ENCODE measurements around the gene DMD. TPM values are rescaled to one million over a fixed set of nuclear protein-coding genes. Genes with fewer than 3 reads are reported as not detected.

The DMD gene
- total and polyA plus RNA-seq, 2 experiments from 2014 or later: 1.5 to 2.0 TPM

- no peak for TF ChIP-seq EZH2phosphoT487 (IDR thresholded peaks at IDR 0.05; ENCODE audit: insufficient read depth, low read depth)
- TF ChIP-seq EZH2 (IDR thresholded peaks at IDR 0.05; ENCODE audit: insufficient read depth, poor library complexity, severe bottlenecking): no peak
- Histone ChIP-seq H3K27ac (no peak within 1 kb of the TSS), H3F3A (ENCODE audit: insufficient read depth) (no peaks in the 10 kb centered on the region), H3K79me2 (ENCODE audit: insufficient read depth) (no peaks in the 10 kb centered on the region), H2AFZ (no peak within 1 kb of the TSS), H3K27me3 (replicated peaks; ENCODE audit: insufficient read depth) (no peaks in the 10 kb centered on the region), H3K9me2 (ENCODE audit: insufficient read depth) (no peaks in the 10 kb centered on the region), H3K36me3 (ENCODE audit: low read depth) (no peaks in the 10 kb centered on the region), H3K4me3 (no peak within 1 kb of the TSS), H3K9ac (no peak within 1 kb of the TSS), H4K20me1 (ENCODE audit: insufficient read depth) (no peaks in the 10 kb centered on the region), H3K4me1 (ENCODE audit: insufficient read depth) (no peaks in the 10 kb centered on the region), H3K4me2 (ENCODE audit: unreplicated experiment) (no peak within 1 kb of the TSS), H3K9me3 (ENCODE audit: low read depth) (no peaks in the 10 kb centered on the region)
- 69 to 85% methylated on average over 11 to 33 of the region's 33 CpGs for WGBS, 2 experiments (ENCODE audit: low coverage in 1 of 2, low lambda C conversion rate in 2 of 2, missing lambda C conversion rate in 2 of 2)
- in situ Hi-C loops (cut with MboI): no loop called here
- DNase-seq: no peak
Observed at GRCh38 chrX:31071725-31072124, 2139.6 kb downstream of the DMD start, which contains the start of gene FTHL17. Gene FTHL17 (minus strand): TSS chrX:31072041. CDS start chrX:31071953, 88 bp downstream.

- no peaks in the 10 kb centered on the region for H4K20me1 ChIP-seq (ENCODE audit: insufficient read depth)
- no peaks in the 10 kb centered on the region for H3K27me3 ChIP-seq (replicated peaks; ENCODE audit: insufficient read depth)
- H3K36me3 ChIP-seq (ENCODE audit: low read depth): no peaks in the 10 kb centered on the region
- in situ Hi-C loops (cut with MboI): no loop called here
- no peak overlapping the region for H3K4me2 ChIP-seq (ENCODE audit: unreplicated experiment)
- WGBS, 2 experiments (ENCODE audit: low coverage in 1 of 2, low lambda C conversion rate in 2 of 2, missing lambda C conversion rate in 2 of 2): 67 to 70% methylated on average over 16 to 18 of the region's 18 CpGs
- H3F3A ChIP-seq (ENCODE audit: insufficient read depth): no peaks in the 10 kb centered on the region
- no peak overlapping the region for H3K9ac ChIP-seq
- H3K4me3 ChIP-seq: no peak overlapping the region
- H3K9me2 ChIP-seq (ENCODE audit: insufficient read depth): no peaks in the 10 kb centered on the region
- no peak overlapping the region for H2AFZ ChIP-seq
- TF ChIP-seq EZH2phosphoT487 (IDR thresholded peaks at IDR 0.05; ENCODE audit: insufficient read depth, low read depth) (no peak), EZH2 (IDR thresholded peaks at IDR 0.05; ENCODE audit: insufficient read depth, poor library complexity, severe bottlenecking) (no peak)
- H3K4me1 ChIP-seq (ENCODE audit: insufficient read depth): no peaks in the 10 kb centered on the region
- no peak for DNase-seq
- no peak overlapping the region for H3K27ac ChIP-seq
- H3K9me3 ChIP-seq (ENCODE audit: low read depth): no peaks in the 10 kb centered on the region
- no peaks in the 10 kb centered on the region for H3K79me2 ChIP-seq (ENCODE audit: insufficient read depth)
Observed at GRCh38 chrX:31071262-31071661, 2140.1 kb downstream of the DMD start.

DNA sequence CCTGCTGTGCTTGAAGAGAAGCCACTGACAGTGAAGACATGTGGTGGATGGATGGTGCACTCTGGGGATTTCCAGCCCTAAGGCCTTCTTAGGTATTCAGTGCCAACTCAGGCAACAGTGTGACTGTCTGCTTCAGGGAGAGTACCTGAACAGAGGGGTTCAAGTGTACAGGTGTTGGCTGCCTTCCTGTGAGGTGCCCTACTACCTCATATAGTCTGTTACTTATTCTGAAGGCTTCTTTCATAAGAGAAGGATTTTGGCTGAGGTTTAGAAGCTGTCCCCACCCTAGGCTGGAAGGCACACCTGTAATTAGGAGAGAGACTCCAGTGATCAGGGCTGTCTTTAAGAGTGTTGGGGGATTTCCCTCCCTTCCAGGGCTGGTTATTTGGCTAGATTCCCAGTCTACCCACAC lies 2141.3 kb downstream of the DMD start:
- H3K4me1 ChIP-seq (ENCODE audit: insufficient read depth): no peaks in the 10 kb centered on the region
- H3K4me2 ChIP-seq (ENCODE audit: unreplicated experiment): no peak overlapping the region
- DNase-seq: no peak
- H3K9me2 ChIP-seq (ENCODE audit: insufficient read depth): no peaks in the 10 kb centered on the region
- no peak overlapping the region for H3K9ac ChIP-seq
- TF ChIP-seq EZH2 (IDR thresholded peaks at IDR 0.05; ENCODE audit: insufficient read depth, poor library complexity, severe bottlenecking): no peak
- no peak for TF ChIP-seq EZH2phosphoT487 (IDR thresholded peaks at IDR 0.05; ENCODE audit: insufficient read depth, low read depth)
- H2AFZ ChIP-seq: no peak overlapping the region
- H3K4me3 ChIP-seq: no peak overlapping the region
- no peaks in the 10 kb centered on the region for H3F3A ChIP-seq (ENCODE audit: insufficient read depth)
- no peak overlapping the region for H3K27ac ChIP-seq
- no peaks in the 10 kb centered on the region for H3K36me3 ChIP-seq (ENCODE audit: low read depth)
- H3K79me2 ChIP-seq (ENCODE audit: insufficient read depth): no peaks in the 10 kb centered on the region
- in situ Hi-C loops (cut with MboI): no loop called here
- no peaks in the 10 kb centered on the region for H3K27me3 ChIP-seq (replicated peaks; ENCODE audit: insufficient read depth)
- H3K9me3 ChIP-seq (ENCODE audit: low read depth): no peaks in the 10 kb centered on the region
- H4K20me1 ChIP-seq (ENCODE audit: insufficient read depth): no peaks in the 10 kb centered on the region

Small RNA genes within 50 kb of the gene (microRNA-seq; reads per million reads assigned to microRNA genes)
- not detected for gene MIR3915 (ENCODE audit: borderline number of aligned reads)
- gene MIR548F5 (ENCODE audit: borderline number of aligned reads): not detected

Small RNA genes within 50 kb of the gene (small RNA-seq; reads per million reads assigned to genes)
- not detected for gene MIR3915 (ENCODE audit: low read depth, low replicate concordance)
- not detected for gene MIR548F5 (ENCODE audit: low read depth, low replicate concordance)
- not detected for gene RNA5SP501 (ENCODE audit: low read depth, low replicate concordance)
- not detected for gene RNU6-894P (ENCODE audit: low read depth, low replicate concordance)

All from GM23248 (cell line).